Gastrocnemius medialis (tissue), 4 donors: ENCODE results near the gene HRC. TPM values are rescaled to one million over a fixed set of nuclear protein-coding genes. Genes with fewer than 3 reads are reported as not detected.

Experiments used
- ATAC-seq, 2 donors: fragments of 150-250 bp; one replicate each; pipeline ENCODE4 v1.9.1; 2016
- DNase-seq, 2 donors: peaks; one replicate each; pipeline ENCODE4 v3.0.0-alpha.2; 2019
- H3K27ac ChIP-seq, 4 donors: fragments of 200-600 bp; sonication (generic); 1 replicate in 1 of 4; 2 replicates in 3 of 4; pipeline ENCODE4 v1.5.1; 2016 to 2018; ENCODE audit warnings: mild to moderate bottlenecking in 2 of 4, moderate library complexity in 1 of 4
- H3K27me3 ChIP-seq, 3 donors: fragments of 200-600 bp; sonication (generic) in 2 of 3; 1 replicate in 1 of 3; 2 replicates in 2 of 3; pipeline versions ENCODE4 v1.5.1 to v1.6.0; 2016 to 2019; ENCODE audit warnings: mild to moderate bottlenecking in 1 of 3, moderate library complexity in 1 of 3
- H3K36me3 ChIP-seq, 2 donors: fragments of 200-600 bp; sonication (generic) in 1 of 2; one replicate each; pipeline ENCODE4 v1.5.1; 2017 to 2018
- H3K4me1 ChIP-seq, 2 donors: fragments of 200-600 bp; sonication (generic) in 1 of 2; one replicate each; pipeline ENCODE4 v1.5.1; 2016 to 2017; ENCODE audit warnings: mild to moderate bottlenecking in 2 of 2
- H3K4me3 ChIP-seq, 4 donors: fragments of 200-600 bp; sonication (generic) in 3 of 4; 1 replicate in 1 of 4; 2 replicates in 3 of 4; pipeline ENCODE4 v1.5.1; 2016 to 2019; ENCODE audit warnings: mild to moderate bottlenecking in 2 of 4
- H3K9me3 ChIP-seq, 3 donors: fragments of 200-600 bp; sonication (generic) in 2 of 3; 1 replicate in 1 of 3; 2 replicates in 2 of 3; pipeline ENCODE4 v1.5.1; 2016 to 2019
- CTCF ChIP-seq, 5 experiments: fragments of 450-650 bp in 3 of 5; fragments of 200-600 bp in 2 of 5; sonication (generic) in 2 of 5; IDR thresholded peaks in 4 of 5; conservative IDR thresholded peaks in 1 of 5; 1 replicate in 4 of 5; 2 replicates in 1 of 5; pipeline ENCODE4 v1.5.1; 2016 to 2019; ENCODE audit warnings: antibody characterized with exemption in 5 of 5, mild to moderate bottlenecking in 3 of 5, moderate library complexity in 3 of 5
- POLR2A ChIP-seq, 2 donors: fragments of 450-650 bp; IDR thresholded peaks; one replicate each; pipeline ENCODE4 v1.6.1; 2017; ENCODE audit warnings: antibody characterized with exemption in 2 of 2, mild to moderate bottlenecking in 2 of 2, moderate library complexity in 2 of 2
- in situ Hi-C, 4 donors: fragments of 200-750 bp; cut with MboI; loops; one replicate each; pipeline versions ENCODE4 v1.15.0 to v1.8.0; 2017; ENCODE audit warnings: low sequenced_read_pairs in 4 of 4
- intact Hi-C: fragments of 100-400 bp; cut with DNase I; formaldehyde crosslinking; loops from one replicate; pipeline ENCODE4 v1.15.1; 2023; ENCODE audit warnings: low total_unique reads
- total RNA-seq, 4 donors: library from RNA; depleted of rRNA; stranded (reverse); fragments of >200 nt; gene quantifications; one replicate each; pipeline versions ENCODE4 v1.1.0 to v1.2.3, GENCODE V29; 2016

The HRC gene
- total RNA-seq, 4 donors from 2014 or later: 190 to 537 (median 300) TPM

GRCh38 chr19:49116544-49116943 lies 38.7 kb downstream of the HRC start:
- in situ Hi-C loops (no loop called here), intact Hi-C loops (no loop called here)
- no peaks in the 10 kb centered on the region for H3K36me3 ChIP-seq
- H3K9me3 ChIP-seq: no peaks in the 10 kb centered on the region
- H3K27me3 ChIP-seq: no peaks in the 10 kb centered on the region
- ATAC-seq (no peak), DNase-seq (no peak)
- TF ChIP-seq POLR2A (IDR thresholded peaks at IDR 0.05): no peak
- no peak for TF ChIP-seq CTCF (IDR thresholded peaks at IDR 0.05 in 4 of 5, conservative IDR thresholded peaks at IDR 0.05 in 1 of 5)
- no peak overlapping the region for H3K4me3 ChIP-seq
- H3K4me1 ChIP-seq: peaks cover 21 to 27% of the 10 kb centered on the region in 2 donors
- no peak overlapping the region for H3K27ac ChIP-seq

GRCh38 chr19:49114630-49115363 lies 40.4 kb downstream of the HRC start:
- DNase-seq (peak in 1 of 2 donors; percentile 72), ATAC-seq (peak; percentile 4 to 10)
- in situ Hi-C loops: no loop called here
- Histone ChIP-seq H3K9me3 (no peaks in the 10 kb centered on the region), H3K36me3 (no peaks in the 10 kb centered on the region), H3K4me3 (peak overlapping the region; percentile 64 to 81 (median 74)), H3K27ac (peak overlapping the region; percentile 78 to 89 (median 82)), H3K4me1 (peaks cover 30 to 34% of the 10 kb centered on the region in 2 donors), H3K27me3 (no peaks in the 10 kb centered on the region)
- intact Hi-C loops: no loop called here
- TF ChIP-seq CTCF (IDR thresholded peaks at IDR 0.05 in 4 of 5, conservative IDR thresholded peaks at IDR 0.05 in 1 of 5) (no peak), POLR2A (IDR thresholded peaks at IDR 0.05) (peak; percentile 18 to 29)

GRCh38 chr19:49113762-49114629 lies 41.2 kb downstream of the HRC start, which contains the start of gene LIN7B:
Gene LIN7B, plus strand, starts transcription at chr19:49114370. Its CDS starts 35 bp downstream, at chr19:49114405.
- Histone ChIP-seq H3K27me3 (no peaks in the 10 kb centered on the region), H3K4me3 (peak within 1 kb of the TSS; percentile 64 to 81 (median 74)), H3K4me1 (peaks cover 28 to 31% of the 10 kb centered on the region in 2 donors), H3K36me3 (peaks cover 0 to 3% of the 10 kb centered on the region in 2 donors), H3K9me3 (no peaks in the 10 kb centered on the region), H3K27ac (peak within 1 kb of the TSS; percentile 78 to 89 (median 82))
- peak in 1 of 2 donors; percentile 58 for DNase-seq
- TF ChIP-seq POLR2A (IDR thresholded peaks at IDR 0.05) (peak; percentile 23 to 67), CTCF (IDR thresholded peaks at IDR 0.05 in 4 of 5, conservative IDR thresholded peaks at IDR 0.05 in 1 of 5) (peak; percentile 30 to 78 (median 52))
- intact Hi-C loops (no loop called here), in situ Hi-C loops (no loop called here)
- ATAC-seq: peak; percentile 65 to 72

GRCh38 chr19:49111218-49111998 lies 43.8 kb downstream of the HRC start:
- DNase-seq (no peak), ATAC-seq (no peak)
- no peak overlapping the region for H3K4me3 ChIP-seq
- intact Hi-C loops: no loop called here
- no peaks in the 10 kb centered on the region for H3K9me3 ChIP-seq
- in situ Hi-C loops: no loop called here
- peak overlapping the region in 3 of 4 donors; percentile 42 to 72 (median 61) for H3K27ac ChIP-seq
- H3K27me3 ChIP-seq: no peaks in the 10 kb centered on the region
- TF ChIP-seq POLR2A (IDR thresholded peaks at IDR 0.05): no peak
- no peak for TF ChIP-seq CTCF (IDR thresholded peaks at IDR 0.05 in 4 of 5, conservative IDR thresholded peaks at IDR 0.05 in 1 of 5)
- H3K4me1 ChIP-seq: peaks cover 18 to 27% of the 10 kb centered on the region in 2 donors
- H3K36me3 ChIP-seq: peaks cover 0 to 29% of the 10 kb centered on the region in 2 donors
